K562 (cell line): ENCODE data around the gene POLD1. TPM values are rescaled to one million over a fixed set of nuclear protein-coding genes. Genes with fewer than 3 reads are reported as not detected.
A peak's percentile ranks its signal among the peaks of the same experiment; 100 is the strongest.

Experiments
- ATF2 ChIP-seq: sonication (generic); formaldehyde crosslinking; IDR thresholded peaks from 2 replicates; pipeline ENCODE4 v1.8.1; 2022; ENCODE audit warnings: missing genetic modification reagents
- FOXO4 ChIP-seq: fragments of 450-650 bp; formaldehyde crosslinking; IDR thresholded peaks from 2 replicates; pipeline ENCODE4 v1.4.0; 2020; ENCODE audit warnings: mild to moderate bottlenecking, moderate library complexity
- NCOA2 ChIP-seq, 2 experiments: fragments of 450-650 bp; IDR thresholded peaks; 2 replicates each; pipeline ENCODE4 v1.6.1; 2018; ENCODE audit warnings: mild to moderate bottlenecking in 2 of 2, moderate library complexity in 1 of 2; ENCODE audit not compliant: partially characterized antibody in 2 of 2
- NEUROD1 ChIP-seq: fragments of 150-350 bp; IDR thresholded peaks from 2 replicates; pipeline ENCODE4 v1.6.1; 2014; ENCODE audit warnings: borderline replicate concordance, low read length, low read depth; ENCODE audit not compliant: partially characterized antibody
- NR2C1 ChIP-seq, 2 experiments: fragments of 450-650 bp; IDR thresholded peaks; 2 replicates each; pipeline ENCODE4 v1.6.1; 2017; ENCODE audit warnings: mild to moderate bottlenecking in 2 of 2, antibody characterized with exemption in 1 of 2, inconsistent platforms in 1 of 2, missing compliant biosample characterization in 1 of 2, missing genetic modification characterization in 1 of 2
- NUFIP1 ChIP-seq: fragments of 450-650 bp; IDR thresholded peaks from 2 replicates; pipeline ENCODE4 v1.6.1; 2018; ENCODE audit not compliant: partially characterized antibody
- PRPF4 ChIP-seq: fragments of 200-400 bp; formaldehyde crosslinking; IDR thresholded peaks from one replicate; pipeline ENCODE4 v1.6.1; 2017; ENCODE audit warnings: low read length, low read depth, mild to moderate bottlenecking; ENCODE audit not compliant: insufficient read depth, poor library complexity, severe bottlenecking
- RFX5 ChIP-seq: IDR thresholded peaks from 2 replicates; pipeline ENCODE4 v1.6.1; 2011; ENCODE audit warnings: low read depth, mild to moderate bottlenecking, improper control_type of control experiment, low read length
- SIN3B ChIP-seq: fragments of 450-650 bp; IDR thresholded peaks from 2 replicates; pipeline ENCODE4 v1.6.1; 2017; ENCODE audit warnings: low read depth, mild to moderate bottlenecking, moderate library complexity
- TAF1 ChIP-seq: IDR thresholded peaks from 2 replicates; pipeline ENCODE4 v1.6.1; 2011; ENCODE audit warnings: mild to moderate bottlenecking, low read length, moderate library complexity; ENCODE audit not compliant: insufficient read depth, control insufficient read depth, severe bottlenecking; ENCODE audit errors: extremely low read depth
- TFAP4 ChIP-seq: sonication (generic); formaldehyde crosslinking; IDR thresholded peaks from 2 replicates; pipeline ENCODE4 v1.8.0; 2022; ENCODE audit warnings: missing genetic modification reagents, mild to moderate bottlenecking, moderate library complexity, borderline replicate concordance
- ZBTB34 ChIP-seq: fragments of 250-450 bp; sonication (Bioruptor Pico); IDR thresholded peaks from 2 replicates; pipeline ENCODE4 v1.8.0; 2021; ENCODE audit warnings: mild to moderate bottlenecking, moderate library complexity
- ZBTB49 ChIP-seq: sonication (generic); formaldehyde crosslinking; IDR thresholded peaks from 2 replicates; pipeline ENCODE4 v1.8.0; 2022; ENCODE audit warnings: missing genetic modification reagents, mild to moderate bottlenecking, borderline replicate concordance
- ZNF133 ChIP-seq: fragments of 250-450 bp; sonication (Bioruptor Pico); IDR thresholded peaks from 2 replicates; pipeline ENCODE4 v1.4.0; 2020; ENCODE audit warnings: mild to moderate bottlenecking
- ZNF146 ChIP-seq: IDR thresholded peaks from one replicate; pipeline ENCODE4 v1.6.1; 2018; ENCODE audit warnings: missing compliant biosample characterization; ENCODE audit not compliant: unreplicated experiment
- ZNF384 ChIP-seq: IDR thresholded peaks from 2 replicates; pipeline ENCODE4 v1.6.1; 2012; ENCODE audit warnings: low read depth, low read length, improper control_type of control experiment
- ZNF41 ChIP-seq: fragments of 250-450 bp; sonication (Bioruptor Pico); conservative IDR thresholded peaks from 2 replicates; pipeline ENCODE4 v1.4.0; 2020; ENCODE audit warnings: mild to moderate bottlenecking
- ZNF561 ChIP-seq: fragments of 450-650 bp; formaldehyde crosslinking; conservative IDR thresholded peaks from 2 replicates; pipeline ENCODE4 v1.4.0; 2020; ENCODE audit warnings: mild to moderate bottlenecking, moderate library complexity
- ZNF696 ChIP-seq: fragments of 250-450 bp; sonication (Bioruptor Pico); conservative IDR thresholded peaks from 2 replicates; pipeline ENCODE4 v1.4.0; 2020; ENCODE audit warnings: mild to moderate bottlenecking, moderate library complexity
- ZSCAN32 ChIP-seq: fragments of 450-650 bp; formaldehyde crosslinking; IDR thresholded peaks from 2 replicates; pipeline ENCODE4 v1.4.0; 2020; ENCODE audit warnings: mild to moderate bottlenecking, moderate library complexity
- polyA plus RNA-seq, 8 experiments: library from polyadenylated mRNA; depleted of rRNA in 4 of 8; stranded (reverse) in 5 of 8; unstranded in 3 of 8; fragments of >200 nt; fragmentation: Nextera tagmentation in 2 of 8; fragmentation: Illumina TruSeq in 1 of 8; extraction: Ambion mirVana in 2 of 8; extraction: Trizol in 1 of 8; gene quantifications; 2 replicates each; pipeline versions ENCODE4 v1.2.1 to v1.2.3, GENCODE V29; 2011 to 2014; ENCODE audit warnings: inconsistent platforms in 1 of 8, missing spikeins in 1 of 8
- total RNA-seq, 7 experiments: library from RNA; depleted of rRNA in 6 of 7; stranded (reverse); fragments of >200 nt in 6 of 7; fragmentation: Illumina TruSeq in 2 of 7; extraction: Trizol in 2 of 7; gene quantifications; 2 replicates each; pipeline versions ENCODE4 v1.2.1 to v1.2.3, GENCODE V29; 2011 to 2021; ENCODE audit warnings: low replicate concordance in 1 of 7

The POLD1 gene
- total and polyA plus RNA-seq, 9 of the 15 experiments (the other 6 are each of a cell fraction or from before 2014, with no cell fraction given), result 1.3 to 312 (median 47.8) TPM

GRCh38 chr19:50361290-50362029, 22.7 kb upstream of the POLD1 start (continued):
- TF ChIP-seq FOXO4 (no peak), ZNF696 (CRISPR knock-in tag) (no peak), ZNF561 (no peak), ZNF41 (no peak), ZBTB49 (no peak), SIN3B (no peak), ZBTB34 (no peak), ZSCAN32 (no peak), NEUROD1 (peak; percentile 31), ATF2 (no peak), ZNF146 (CRISPR knock-in tag) (no peak), TAF1 (no peak), TFAP4 (CRISPR knock-in tag) (peak; percentile 22; the same call in 1 of the 2 replicates), ZNF384 (no peak), RFX5 (no peak), PRPF4 (no peak), NR2C1 (IDR thresholded peaks at IDR 0.05) (peak; percentile 88), NR2C1 (tag; IDR thresholded peaks at IDR 0.05) (peak; percentile 89), NUFIP1 (no peak), ZNF133 (CRISPR knock-in tag) (no peak), NCOA2 (IDR thresholded peaks at IDR 0.05; ENCODE audit: partially characterized antibody in 2 of 2) (no peak)
